GM20431 (cell line): ENCODE data around the gene CYS1.

ENCODE experiments used
- in situ Hi-C: fragments of 300-500 bp; cut with MseI, MboI; formaldehyde crosslinking; loops from one replicate; pipeline ENCODE4 v1.15.0; 2020; ENCODE audit warnings: low sequenced_read_pairs; ENCODE audit not compliant: unreplicated experiment

The CYS1 gene

DNA sequence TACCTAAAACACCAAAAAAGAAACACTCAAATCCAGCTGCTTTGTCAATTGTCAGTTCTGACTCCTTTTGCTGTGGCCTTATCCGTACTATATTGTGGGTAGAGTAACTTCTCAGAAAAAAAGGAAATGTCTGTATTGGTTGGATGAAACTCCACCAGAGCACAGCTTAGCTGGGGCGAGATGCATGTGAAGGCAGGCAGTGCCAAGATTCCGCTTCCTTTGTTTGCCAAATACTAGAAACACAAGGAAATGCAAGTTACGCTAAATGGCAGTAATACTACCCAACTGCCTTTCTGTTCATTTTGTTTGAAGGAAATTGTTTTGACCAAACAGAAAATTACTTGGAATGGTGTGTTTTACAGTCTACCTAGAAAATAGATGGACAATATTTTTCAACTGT, 26.9 kb downstream of the CYS1 start:
- in situ Hi-C loops: no loop called here

DNA sequence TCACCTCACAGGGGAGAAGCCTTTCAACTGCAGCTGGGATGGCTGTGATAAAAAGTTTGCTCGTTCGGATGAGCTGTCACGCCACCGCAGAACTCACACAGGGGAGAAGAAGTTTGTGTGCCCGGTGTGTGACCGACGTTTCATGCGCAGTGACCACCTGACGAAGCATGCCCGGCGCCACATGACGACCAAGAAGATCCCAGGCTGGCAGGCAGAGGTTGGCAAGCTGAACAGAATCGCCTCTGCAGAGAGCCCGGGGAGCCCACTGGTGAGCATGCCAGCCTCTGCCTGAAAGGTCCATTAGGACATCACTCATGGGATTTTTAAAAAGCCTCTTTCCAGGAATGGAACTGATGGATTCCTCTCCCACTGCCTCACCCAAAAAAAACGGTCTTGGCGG, 28.0 kb downstream of the CYS1 start:
- in situ Hi-C loops: no loop called here

DNA sequence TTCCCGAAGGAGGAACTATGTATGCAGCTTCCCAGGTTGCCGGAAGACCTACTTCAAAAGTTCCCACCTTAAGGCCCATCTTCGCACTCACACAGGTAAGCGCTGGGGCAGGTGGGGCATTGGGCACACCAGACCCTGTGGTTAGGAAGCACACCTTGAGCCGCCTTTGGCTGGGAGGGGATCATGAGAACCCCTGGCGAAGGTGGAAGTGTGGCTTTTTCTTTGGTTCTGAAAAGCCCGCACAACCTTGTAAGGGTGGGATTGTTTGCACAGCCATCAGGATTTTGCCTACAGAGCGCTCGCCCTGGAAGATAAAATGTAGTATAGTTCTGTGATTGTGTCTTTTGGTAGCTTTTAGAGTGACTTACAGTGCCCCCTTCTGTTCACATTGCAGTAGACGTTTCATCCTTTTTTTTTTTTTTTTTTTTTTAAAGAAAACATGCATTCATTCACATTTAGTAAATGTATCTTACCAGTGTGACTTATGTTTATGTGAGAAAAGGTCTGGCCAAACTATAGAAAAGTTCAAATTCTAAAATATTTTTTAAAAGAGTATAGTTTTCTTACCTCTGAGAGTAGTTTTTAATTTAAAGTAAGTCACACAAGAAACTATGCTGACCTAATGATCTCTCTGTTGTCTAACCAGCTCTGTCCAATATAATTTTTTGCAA, 31.6 kb downstream of the CYS1 start:
- in situ Hi-C loops: loop anchor here (10.0 kb wide), 1 partner anchor 234 kb away; no protein-coding TSS in a partner anchor

DNA sequence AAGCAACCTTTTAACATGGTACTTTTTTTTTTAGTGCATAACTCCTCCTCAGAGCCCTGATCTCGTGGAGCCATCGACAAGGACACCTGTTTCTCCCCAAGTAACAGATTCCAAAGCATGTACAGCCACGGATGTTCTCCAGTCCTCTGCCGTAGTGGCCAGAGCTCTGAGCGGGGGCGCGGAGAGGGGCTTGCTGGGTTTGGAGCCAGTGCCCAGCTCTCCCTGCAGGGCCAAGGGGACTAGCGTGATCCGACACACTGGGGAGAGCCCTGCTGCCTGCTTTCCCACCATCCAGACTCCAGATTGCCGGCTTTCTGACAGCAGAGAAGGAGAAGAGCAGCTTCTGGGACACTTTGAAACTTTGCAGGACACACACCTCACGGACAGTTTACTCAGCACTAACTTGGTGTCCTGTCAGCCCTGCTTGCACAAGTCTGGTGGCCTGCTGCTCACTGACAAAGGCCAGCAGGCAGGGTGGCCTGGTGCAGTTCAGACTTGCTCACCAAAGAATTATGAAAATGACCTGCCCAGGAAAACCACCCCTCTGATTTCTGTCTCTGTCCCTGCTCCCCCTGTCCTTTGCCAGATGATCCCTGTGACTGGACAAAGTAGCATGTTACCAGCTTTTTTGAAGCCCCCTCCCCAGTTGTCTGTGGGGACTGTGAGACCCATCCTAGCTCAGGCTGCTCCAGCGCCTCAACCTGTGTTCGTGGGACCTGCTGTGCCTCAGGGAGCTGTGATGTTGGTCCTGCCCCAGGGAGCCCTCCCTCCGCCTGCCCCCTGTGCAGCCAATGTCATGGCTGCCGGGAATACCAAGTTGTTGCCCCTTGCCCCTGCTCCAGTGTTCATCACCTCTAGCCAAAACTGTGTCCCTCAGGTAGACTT, 32.4 kb downstream of the CYS1 start:
- in situ Hi-C loops: loop anchor here (10.0 kb wide), 1 partner anchor 233 kb away; no protein-coding TSS in a partner anchor

DNA sequence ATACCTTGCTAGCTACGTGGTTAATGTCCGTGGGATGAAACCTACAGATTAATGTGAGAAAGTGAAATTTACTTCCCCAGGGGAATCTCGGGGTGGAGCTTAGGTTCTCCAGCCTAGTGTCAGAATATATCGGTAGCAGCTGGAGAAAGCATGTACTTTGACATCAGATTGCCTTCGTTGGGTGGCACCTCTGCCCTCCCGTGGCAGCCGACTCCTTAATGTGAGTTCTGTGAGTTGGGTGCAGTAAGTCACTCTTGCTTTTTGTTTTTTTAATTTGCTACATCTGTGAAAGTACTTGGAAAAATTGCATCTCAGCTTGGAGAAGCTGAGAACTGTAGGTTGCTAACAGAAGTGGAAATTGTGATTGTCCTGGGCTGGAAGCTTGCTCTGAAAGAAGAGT, 33.3 kb downstream of the CYS1 start:
- in situ Hi-C loops: loop anchor here (10.0 kb wide), 1 partner anchor 232 kb away; no protein-coding TSS in a partner anchor

DNA sequence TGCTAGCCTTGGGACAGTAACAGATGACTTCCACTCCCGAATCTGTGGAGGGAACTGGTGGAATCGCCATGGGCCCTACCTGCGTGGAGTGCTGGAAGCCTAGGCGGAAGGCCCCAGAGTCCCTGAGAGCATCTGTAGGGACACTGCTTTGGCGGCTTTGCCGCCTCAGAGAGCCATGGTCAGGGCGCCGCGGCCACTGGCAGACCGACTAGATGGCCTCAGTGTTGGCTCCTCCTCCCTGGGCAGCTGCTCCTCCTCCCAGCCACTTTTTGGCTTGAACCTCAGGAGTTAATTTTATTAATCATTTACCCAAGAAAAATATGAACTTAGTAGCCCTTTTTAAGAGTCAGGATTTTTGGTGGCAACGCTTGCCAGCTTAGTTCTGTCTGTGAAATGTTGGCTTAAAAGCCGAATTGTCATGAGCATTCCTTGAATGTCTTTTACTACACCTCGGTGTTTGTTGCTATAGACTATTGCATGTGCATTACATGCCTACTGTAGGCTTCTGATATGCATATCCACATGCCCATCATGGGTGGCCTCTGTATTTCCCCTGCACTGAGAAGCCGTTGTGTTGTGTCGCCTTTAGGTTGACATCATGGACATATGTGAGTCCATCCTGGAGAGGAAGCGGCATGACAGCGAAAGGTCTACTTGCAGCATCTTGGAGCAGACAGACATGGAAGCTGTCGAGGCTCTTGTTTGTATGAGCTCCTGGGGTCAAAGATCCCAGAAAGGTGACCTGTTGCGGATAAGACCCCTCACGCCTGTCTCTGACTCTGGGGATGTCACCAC, 34.5 kb downstream of the CYS1 start:
- in situ Hi-C loops: loop anchor here (10.0 kb wide), 1 partner anchor 231 kb away; no protein-coding TSS in a partner anchor

DNA sequence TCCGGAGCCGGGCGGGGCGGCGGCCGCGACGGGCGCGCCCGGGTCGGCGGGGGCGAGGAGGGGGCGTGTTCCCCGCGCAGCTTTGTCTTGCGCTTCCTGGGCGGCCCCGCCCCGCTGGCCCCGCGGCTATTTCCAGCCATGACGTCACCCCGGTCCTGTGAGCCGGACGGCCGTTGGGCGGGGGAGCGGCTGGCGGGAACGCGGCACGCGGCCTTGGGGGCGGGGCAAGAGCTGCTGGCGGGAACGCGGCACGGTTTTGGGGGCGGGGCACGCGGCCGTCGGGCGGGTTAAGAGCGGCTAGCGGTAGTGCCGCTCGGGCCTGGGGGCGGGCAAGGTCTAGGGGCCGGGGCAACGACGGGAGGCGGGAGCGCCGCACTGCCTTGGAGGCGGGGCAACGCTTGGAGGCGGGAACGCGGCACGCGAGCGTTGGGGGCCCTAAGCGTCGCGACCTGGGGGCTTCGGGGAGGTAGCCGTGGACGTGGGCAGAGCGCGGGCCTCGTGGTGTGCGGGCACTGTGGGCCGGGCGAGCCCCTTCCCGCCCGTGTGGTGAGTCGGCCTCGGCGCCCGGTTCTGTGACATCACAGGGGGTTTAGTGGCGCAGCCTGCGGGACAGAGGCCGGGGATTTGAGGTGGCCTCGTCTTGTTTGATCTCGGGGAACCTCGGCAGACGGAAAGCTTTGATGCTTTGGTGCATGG, 36.2 kb downstream of the CYS1 start:
- in situ Hi-C loops: loop anchor here (10.0 kb wide), 1 partner anchor 229 kb away; no protein-coding TSS in a partner anchor

DNA sequence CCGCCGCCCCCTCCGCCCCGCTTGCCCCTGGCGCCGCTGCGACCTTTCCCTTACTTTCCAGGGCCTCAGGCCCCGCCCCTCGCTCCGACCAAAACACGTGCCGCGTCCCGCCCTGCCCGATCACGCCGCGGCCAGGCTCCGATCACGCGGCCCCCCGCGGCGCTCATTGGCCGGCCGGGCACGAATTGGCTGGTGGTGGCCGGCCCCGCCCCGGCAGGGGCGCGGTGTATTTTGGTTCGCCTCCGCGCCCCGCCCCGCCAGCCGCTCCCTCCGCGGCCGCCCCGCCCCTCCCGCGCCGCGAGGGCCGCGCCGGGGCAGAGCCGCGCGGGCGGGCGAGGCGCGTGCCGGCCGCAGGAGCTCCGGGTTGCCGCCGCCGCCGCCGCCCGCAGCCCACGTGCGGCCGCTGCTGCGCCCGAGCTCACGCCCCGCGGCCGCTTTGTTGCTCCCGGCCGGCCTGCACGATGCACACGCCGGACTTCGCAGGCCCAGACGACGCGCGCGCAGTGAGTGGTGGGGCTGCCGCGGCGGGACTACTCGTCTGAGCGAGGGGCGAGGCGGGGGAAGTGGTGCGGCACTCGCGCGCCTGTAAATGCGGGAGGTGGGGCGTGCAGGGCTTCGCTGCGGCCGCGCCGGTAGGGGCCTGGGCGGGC, 36.8 kb downstream of the CYS1 start, which contains the start of gene KLF11:
KLF11 (plus strand) TSS at position 295 of the 650 bp plus-strand sequence; CDS start at position 462, 167 bp downstream.
- in situ Hi-C loops: loop anchor here (10.0 kb wide), 1 partner anchor 229 kb away; no protein-coding TSS in a partner anchor

DNA sequence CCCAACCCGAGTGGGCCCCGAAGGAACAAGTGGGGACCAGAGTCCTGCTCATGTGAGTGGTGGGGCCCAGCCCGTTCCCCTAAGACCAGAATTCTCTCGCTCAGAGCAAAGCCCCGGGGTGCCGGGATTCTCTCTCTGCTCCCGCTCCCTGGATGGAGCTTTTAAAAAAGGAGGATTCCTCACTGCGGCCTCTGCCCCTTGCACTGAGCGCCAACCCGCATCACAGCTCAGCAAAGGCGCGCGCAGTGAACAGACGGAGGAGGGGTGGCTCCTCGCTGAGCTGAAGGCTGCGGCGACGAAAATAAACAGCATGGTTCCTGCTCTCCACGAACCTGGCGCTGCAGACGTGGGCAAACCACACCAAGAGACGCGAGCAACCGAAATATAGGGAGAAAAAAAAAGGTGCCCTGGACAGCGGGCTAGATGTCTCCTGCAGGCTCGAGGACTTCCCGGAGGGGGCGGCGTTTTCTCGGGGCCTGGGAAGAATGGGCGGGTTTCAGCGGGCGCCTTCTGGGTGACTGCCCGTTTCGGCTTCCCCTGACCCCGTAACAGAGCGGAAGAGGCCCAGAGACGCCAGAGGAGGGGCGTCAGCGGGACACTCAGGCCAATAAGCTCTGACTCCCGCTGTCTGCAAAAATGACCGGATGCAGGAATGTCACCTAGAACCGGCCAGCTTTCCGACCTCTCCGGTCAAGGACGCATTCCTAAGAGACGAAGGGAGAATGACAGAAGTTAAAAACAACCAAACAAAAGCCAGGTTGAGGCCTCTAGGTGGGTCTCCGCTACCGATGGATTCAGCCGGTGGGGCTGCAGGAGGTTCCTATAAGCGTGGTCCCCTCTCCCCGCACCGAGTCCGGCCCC, 37.7 kb downstream of the CYS1 start:
- in situ Hi-C loops: loop anchor here (10.0 kb wide), 1 partner anchor 228 kb away; no protein-coding TSS in a partner anchor

DNA sequence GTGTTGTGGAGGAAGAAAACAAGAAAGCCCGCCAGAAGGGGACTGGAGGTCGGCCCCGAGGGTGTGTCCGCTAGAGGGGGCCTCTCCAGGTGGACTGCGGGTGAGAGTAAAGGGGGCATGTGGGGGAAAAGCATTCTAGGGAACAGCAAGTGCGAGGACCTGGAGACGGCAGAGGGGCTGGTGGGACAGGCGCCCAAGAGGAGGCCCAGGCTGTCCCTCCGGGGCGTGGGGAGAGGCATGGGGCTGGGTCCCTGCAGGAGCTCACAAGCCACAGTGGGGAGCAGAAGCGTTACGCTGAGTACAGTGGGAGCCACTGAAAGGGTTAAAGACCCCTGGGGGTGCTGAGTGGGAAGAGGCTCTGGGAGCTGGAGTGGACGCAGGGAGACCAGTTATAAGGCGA, 38.5 kb downstream of the CYS1 start:
- in situ Hi-C loops: loop anchor here (10.0 kb wide), 1 partner anchor 227 kb away; no protein-coding TSS in a partner anchor

DNA sequence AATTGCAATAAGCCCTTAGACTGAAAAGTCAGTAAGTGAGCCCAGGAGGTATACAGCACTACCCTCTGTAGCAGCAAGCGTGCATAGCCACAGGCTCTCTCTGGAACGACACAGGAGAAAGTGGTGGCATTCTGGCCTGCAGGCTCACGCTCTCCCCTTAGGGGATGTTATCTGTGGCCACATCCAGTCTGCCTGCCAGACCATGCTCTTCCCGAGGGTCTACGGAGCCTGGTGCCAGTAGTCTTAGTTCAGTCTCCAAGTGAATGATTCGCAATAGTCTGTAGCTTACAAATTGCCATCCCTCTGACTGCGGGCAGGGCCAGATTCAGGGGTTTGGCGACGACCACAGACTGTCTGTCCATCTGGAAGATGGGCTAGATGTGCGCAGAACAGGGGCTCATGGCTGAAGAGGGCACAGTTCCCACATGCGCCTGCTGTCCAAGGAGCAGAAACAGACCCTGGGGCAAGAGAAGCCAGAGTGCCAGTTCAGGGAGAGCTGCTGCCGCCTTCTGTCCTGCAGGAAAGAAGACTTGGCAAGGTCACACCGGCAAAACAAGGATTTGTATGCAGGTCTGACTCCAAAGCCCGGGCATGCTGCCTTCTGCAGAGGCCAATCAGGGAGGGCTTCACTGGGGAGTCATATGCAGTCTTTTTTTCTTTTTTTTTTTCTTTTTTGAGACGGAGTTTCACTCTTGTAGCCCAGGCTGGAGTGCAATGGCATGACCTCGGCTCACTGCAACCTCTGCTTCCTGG, 40.4 kb downstream of the CYS1 start:
- in situ Hi-C loops: loop anchor here (10.0 kb wide), 1 partner anchor 225 kb away; no protein-coding TSS in a partner anchor

DNA sequence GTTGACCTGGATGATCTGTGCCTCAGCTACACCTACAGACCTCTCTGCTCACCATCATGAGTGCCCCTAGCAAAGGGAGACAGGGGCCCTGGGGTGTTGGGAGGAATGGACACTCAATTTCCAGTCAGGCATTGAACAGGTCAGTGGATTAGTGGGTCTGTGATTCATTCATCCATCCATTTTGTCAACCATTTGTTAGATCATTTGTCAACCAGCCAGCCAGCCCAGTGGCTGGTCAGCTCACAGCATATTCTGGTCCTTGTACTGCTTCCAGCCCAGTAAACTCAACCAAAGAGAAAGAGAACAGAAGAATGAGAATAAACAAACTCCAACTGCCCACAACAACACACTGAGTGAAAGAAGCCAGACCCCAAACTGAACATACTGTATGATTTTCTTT, 41.5 kb downstream of the CYS1 start:
- in situ Hi-C loops: no loop called here

DNA sequence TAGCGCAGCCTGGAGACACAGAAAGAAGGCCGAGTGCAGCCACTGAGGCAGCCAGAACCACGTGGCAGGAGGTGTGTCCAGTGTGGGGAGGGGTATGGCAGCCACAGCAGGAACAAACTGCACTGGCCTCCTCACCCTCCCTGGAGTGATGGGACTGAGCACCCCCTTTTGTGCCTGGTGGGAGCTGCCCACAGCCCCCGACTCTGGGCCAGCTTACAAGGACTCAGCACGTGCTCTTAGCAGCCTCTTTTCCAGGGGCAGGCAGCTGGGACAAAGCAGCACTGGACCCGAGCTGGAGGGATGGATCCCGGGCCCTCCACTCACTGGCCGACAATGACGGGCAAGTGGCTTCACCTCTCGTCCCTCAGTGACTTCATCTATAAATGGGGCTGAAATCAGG, 42.1 kb downstream of the CYS1 start:
- in situ Hi-C loops: no loop called here

DNA sequence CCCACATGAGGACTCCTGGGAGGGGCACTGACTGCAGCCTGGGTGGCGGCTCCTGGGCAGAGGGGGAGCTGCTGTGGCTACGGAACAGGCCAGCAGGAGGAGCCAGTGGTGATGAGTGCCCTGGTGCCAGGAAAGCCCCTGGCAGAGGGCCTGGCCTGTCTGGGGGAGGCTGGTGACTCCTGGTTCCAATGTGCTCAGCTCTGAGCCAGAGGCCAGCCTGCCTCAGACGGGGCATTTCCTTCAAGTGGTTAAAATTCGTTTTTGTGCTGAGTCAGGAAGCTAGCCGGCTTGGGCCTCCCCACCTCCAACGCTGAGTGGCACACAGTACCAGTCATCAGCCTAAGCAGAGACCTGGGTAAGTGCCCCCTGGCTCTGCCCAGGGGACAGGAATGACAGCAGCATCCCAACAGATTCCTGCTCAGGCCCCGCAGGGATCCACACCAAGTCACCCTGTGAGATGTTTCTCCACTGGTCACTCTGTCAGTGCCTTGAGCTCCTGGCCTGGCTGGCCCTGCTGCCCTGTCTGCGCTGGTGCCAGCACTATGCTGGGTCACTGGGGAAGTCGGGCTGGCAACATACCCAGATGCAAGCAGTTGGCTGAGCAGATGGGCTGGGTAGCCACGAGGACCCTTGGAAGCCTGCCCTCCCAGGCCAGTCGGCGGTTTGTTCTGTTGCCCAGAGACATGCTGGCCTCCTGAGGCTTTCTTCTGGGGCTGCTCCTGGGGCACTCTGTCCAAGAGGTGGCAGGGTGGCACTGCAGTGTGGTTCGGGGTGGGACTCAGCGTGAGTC, 43.9 kb downstream of the CYS1 start:
- in situ Hi-C loops: no loop called here

DNA sequence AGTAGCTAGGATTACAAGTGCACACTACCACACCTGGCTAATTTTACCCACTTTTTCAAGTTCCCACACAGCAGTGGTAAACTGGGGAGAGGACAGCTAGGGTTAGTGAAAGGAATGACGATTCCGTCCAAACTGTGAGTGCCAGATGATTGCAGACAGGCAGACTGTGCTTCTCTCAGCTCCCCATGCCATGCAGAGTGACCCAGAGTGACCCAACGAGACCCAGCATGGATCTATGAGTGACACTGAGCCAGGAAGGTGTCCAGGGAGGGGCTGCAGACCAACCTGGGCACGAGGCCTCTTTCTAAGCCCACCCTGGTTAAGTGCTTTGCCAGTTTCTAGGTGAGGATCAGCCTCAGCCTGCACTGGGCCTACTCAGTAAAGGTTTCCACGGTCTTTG, 44.6 kb downstream of the CYS1 start:
- in situ Hi-C loops: no loop called here

DNA sequence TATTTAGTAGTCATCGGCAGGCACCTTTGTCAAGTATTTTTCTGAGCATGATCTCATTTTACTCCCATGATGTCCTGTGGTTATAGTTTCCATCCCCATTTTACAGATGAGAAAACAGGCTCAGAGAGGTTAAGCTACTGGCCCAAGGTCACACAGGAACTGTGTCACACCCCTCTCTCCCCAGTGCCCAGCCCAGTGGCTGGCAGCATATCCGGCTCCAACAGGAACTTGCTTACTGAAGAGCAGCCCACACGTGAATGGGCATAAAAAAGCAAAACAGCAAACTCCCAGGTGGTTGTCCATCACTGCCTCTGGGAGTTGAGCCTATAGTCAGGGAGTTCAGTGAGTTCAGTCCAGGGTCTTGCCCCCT, 45.2 kb downstream of the CYS1 start:
- in situ Hi-C loops: no loop called here
